HG03097 (cell line): ENCODE data around the gene PAOX.
A peak's percentile ranks its signal among the peaks of the same experiment; 100 is the strongest.
"Not testable (repeated sequence)": the region's sequence is repeated elsewhere in the genome, so short reads cannot be mapped to it uniquely, and the experiment has no call there.

Source experiments
- ATAC-seq: cut with Tn5 transposase; IDR thresholded peaks from one replicate; pipeline ENCODE4 v1.9.1; 2021; ENCODE audit not compliant: unreplicated experiment, low FRiP score

PAOX gene

GRCh38 chr10:133362846-133363245, 16.2 kb upstream of the PAOX start:
- no peak for ATAC-seq

- ATAC-seq, result no peak
Observed at GRCh38 chr10:133364645-133365431, 14.2 kb upstream of the PAOX start.

GRCh38 chr10:133365461-133366129, 13.5 kb upstream of the PAOX start:
- no peak for ATAC-seq

GRCh38 chr10:133366130-133366478, 13.0 kb upstream of the PAOX start:
- ATAC-seq, result no peak

GRCh38 chr10:133366751-133367150, 12.3 kb upstream of the PAOX start:
- no peak for ATAC-seq

- ATAC-seq, result not testable (repeated sequence)
Observed at GRCh38 chr10:133367461-133367860, 11.6 kb upstream of the PAOX start.

GRCh38 chr10:133368153-133368552, 10.9 kb upstream of the PAOX start:
- no peak for ATAC-seq

GRCh38 chr10:133370030-133370786, 8.9 kb upstream of the PAOX start:
- ATAC-seq, result no peak

- ATAC-seq, result no peak
Observed at GRCh38 chr10:133372507-133372906, 6.6 kb upstream of the PAOX start.

- ATAC-seq, result peak; percentile 93
Observed at GRCh38 chr10:133373174-133374090, 5.6 kb upstream of the PAOX start, which contains the start of gene ECHS1. ECHS1 (minus strand) TSS chr10:133373354; CDS start chr10:133373333, 21 bp downstream.

GRCh38 chr10:133375357-133376115, 3.5 kb upstream of the PAOX start:
- no peak for ATAC-seq

GRCh38 chr10:133376183-133376582, 2.9 kb upstream of the PAOX start:
- not testable (repeated sequence) for ATAC-seq

GRCh38 chr10:133377025-133377817, 1.8 kb upstream of the PAOX start:
- ATAC-seq, result no peak

- no peak for ATAC-seq
Observed at GRCh38 chr10:133377818-133378250, 1.2 kb upstream of the PAOX start.

- peak; percentile 34 for ATAC-seq
Observed at GRCh38 chr10:133378251-133379096, 588 bp upstream of the PAOX start.

GRCh38 chr10:133379801-133380666, 972 bp downstream of the PAOX start:
- ATAC-seq, result peak; percentile 14

- ATAC-seq, result no peak
Observed at GRCh38 chr10:133381036-133381435, 2.0 kb downstream of the PAOX start.
